Esophagus muscularis mucosa (tissue), 4 donors: ENCODE data around the gene MT1B.

ENCODE experiments used
- EP300 ChIP-seq: sonication (generic); formaldehyde crosslinking; IDR thresholded peaks from one replicate; pipeline ENCODE4 v1.6.1; 2017; ENCODE audit warnings: antibody characterized with exemption
- POLR2A ChIP-seq: fragments of 450-650 bp; IDR thresholded peaks from one replicate; pipeline ENCODE4 v1.6.1; 2017; ENCODE audit warnings: antibody characterized with exemption, moderate library complexity, mild to moderate bottlenecking, low read depth
- POLR2AphosphoS5 ChIP-seq, 2 donors: sonication (generic); formaldehyde crosslinking; IDR thresholded peaks; one replicate each; pipeline ENCODE4 v1.6.1; 2017; ENCODE audit warnings: antibody characterized with exemption in 2 of 2
- TF ChIP-seq, protein P1 (sequence below), 3 experiments: fragments of 200-600 bp in 2 of 3; fragments of 450-650 bp in 1 of 3; sonication (generic) in 2 of 3; IDR thresholded peaks; one replicate each; pipeline ENCODE4 v1.5.1; 2017 to 2019; ENCODE audit warnings: antibody characterized with exemption in 3 of 3, mild to moderate bottlenecking in 2 of 3, moderate library complexity in 1 of 3

DNA sequence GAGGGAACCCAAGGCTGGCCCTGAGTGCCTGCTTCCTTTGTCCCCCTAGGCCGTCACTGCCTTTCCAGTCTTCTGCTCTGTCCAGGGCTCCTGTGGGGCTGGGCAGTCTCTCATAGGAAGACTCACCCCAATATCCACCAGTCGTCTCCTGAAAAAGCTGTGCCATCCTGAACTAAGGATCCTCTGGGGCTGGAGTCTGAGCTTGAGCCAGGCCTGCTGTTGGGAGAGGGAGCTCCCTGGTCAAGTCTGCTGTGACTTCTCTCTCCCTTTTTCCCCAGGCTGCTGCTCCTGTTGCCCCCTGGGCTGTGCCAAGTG is 18.9 kb downstream of the MT1B start:
- TF ChIP-seq, protein P1, sequence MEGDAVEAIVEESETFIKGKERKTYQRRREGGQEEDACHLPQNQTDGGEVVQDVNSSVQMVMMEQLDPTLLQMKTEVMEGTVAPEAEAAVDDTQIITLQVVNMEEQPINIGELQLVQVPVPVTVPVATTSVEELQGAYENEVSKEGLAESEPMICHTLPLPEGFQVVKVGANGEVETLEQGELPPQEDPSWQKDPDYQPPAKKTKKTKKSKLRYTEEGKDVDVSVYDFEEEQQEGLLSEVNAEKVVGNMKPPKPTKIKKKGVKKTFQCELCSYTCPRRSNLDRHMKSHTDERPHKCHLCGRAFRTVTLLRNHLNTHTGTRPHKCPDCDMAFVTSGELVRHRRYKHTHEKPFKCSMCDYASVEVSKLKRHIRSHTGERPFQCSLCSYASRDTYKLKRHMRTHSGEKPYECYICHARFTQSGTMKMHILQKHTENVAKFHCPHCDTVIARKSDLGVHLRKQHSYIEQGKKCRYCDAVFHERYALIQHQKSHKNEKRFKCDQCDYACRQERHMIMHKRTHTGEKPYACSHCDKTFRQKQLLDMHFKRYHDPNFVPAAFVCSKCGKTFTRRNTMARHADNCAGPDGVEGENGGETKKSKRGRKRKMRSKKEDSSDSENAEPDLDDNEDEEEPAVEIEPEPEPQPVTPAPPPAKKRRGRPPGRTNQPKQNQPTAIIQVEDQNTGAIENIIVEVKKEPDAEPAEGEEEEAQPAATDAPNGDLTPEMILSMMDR (IDR thresholded peaks at IDR 0.05), result no peak
- TF ChIP-seq EP300 (no peak), POLR2A (no peak), POLR2AphosphoS5 (IDR thresholded peaks at IDR 0.05) (no peak)
